PC-9 (cell line): ENCODE measurements around the gene TAS2R1. TPM values are rescaled to one million over a fixed set of nuclear protein-coding genes. Genes with fewer than 3 reads are reported as not detected.

ENCODE experiments used
- BruUV-seq: library from RNA; stranded (reverse); fragments of 400-500 nt; replicated peaks from 2 replicates; lab custom pipeline; 2021; lab: Mats Ljungman, UMichigan
- CTCF ChIA-PET: fragments of 300-600 bp; sonication (Branson Sonifier 250); formaldehyde crosslinking; loops from one replicate; lab custom pipeline; 2022; ENCODE audit warnings: antibody characterized with exemption; lab: Charles Lee
- POLR2A ChIA-PET: fragments of 300-600 bp; sonication (Branson Sonifier 250); formaldehyde crosslinking; loops from one replicate; lab custom pipeline; 2022; ENCODE audit warnings: antibody characterized with exemption; ENCODE audit not compliant: unreplicated experiment; lab: Charles Lee
- DNase-seq, 2 experiments: peaks; one replicate each; pipeline versions ENCODE4 v3.0.0 to v3.0.0-alpha.2; 2015 to 2022; ENCODE audit warnings: mixed read lengths in 1 of 2
- H2AFZ ChIP-seq: fragments of 200-600 bp; sonication (generic); 2 replicates; pipeline ENCODE4 v1.8.1; 2017; ENCODE audit warnings: antibody characterized with exemption
- H3F3A ChIP-seq: fragments of 200-600 bp; sonication (generic); 2 replicates; pipeline ENCODE4 v1.8.1; 2017; ENCODE audit warnings: antibody characterized with exemption, mild to moderate bottlenecking, low read depth; ENCODE audit not compliant: insufficient read depth
- H3K27ac ChIP-seq: fragments of 200-600 bp; sonication (generic); 2 replicates; pipeline ENCODE4 v1.6.1; 2016; ENCODE audit warnings: mixed run types
- H3K27me3 ChIP-seq: fragments of 200-600 bp; sonication (generic); 2 replicates; pipeline ENCODE4 v1.6.1; 2016; ENCODE audit warnings: low read depth, mixed run types; ENCODE audit not compliant: insufficient read depth
- H3K36me3 ChIP-seq: fragments of 200-600 bp; sonication (generic); 2 replicates; pipeline ENCODE4 v1.6.1; 2016; ENCODE audit warnings: low read depth, mixed run types
- H3K4me1 ChIP-seq: fragments of 200-600 bp; sonication (generic); replicated peaks from 2 replicates; pipeline ENCODE4 v1.6.1; 2016; ENCODE audit warnings: mixed run types; ENCODE audit not compliant: insufficient read depth
- H3K4me2 ChIP-seq: fragments of 200-600 bp; sonication (generic); 2 replicates; pipeline ENCODE4 v1.6.1; 2017; ENCODE audit warnings: mixed run types
- H3K4me3 ChIP-seq: fragments of 200-600 bp; sonication (generic); 2 replicates; pipeline ENCODE4 v1.6.1; 2016; ENCODE audit warnings: mixed run types
- H3K79me2 ChIP-seq: fragments of 200-600 bp; sonication (generic); 2 replicates; pipeline ENCODE4 v1.6.1; 2017; ENCODE audit warnings: low read depth, mixed run types
- H3K9me2 ChIP-seq: fragments of 200-600 bp; sonication (generic); 2 replicates; pipeline ENCODE4 v1.8.1; 2017; ENCODE audit warnings: mild to moderate bottlenecking; ENCODE audit not compliant: insufficient read depth
- H3K9me3 ChIP-seq: fragments of 200-600 bp; sonication (generic); 2 replicates; pipeline ENCODE4 v1.8.1; 2016; ENCODE audit warnings: low read depth; ENCODE audit not compliant: insufficient read depth
- H4K20me1 ChIP-seq: fragments of 200-600 bp; sonication (generic); 2 replicates; pipeline ENCODE4 v1.8.1; 2017; ENCODE audit not compliant: insufficient read depth
- EZH2 ChIP-seq: fragments of 200-600 bp; sonication (generic); IDR thresholded peaks from 2 replicates; pipeline ENCODE4 v1.8.0; 2017; ENCODE audit warnings: antibody characterized with exemption, low read depth
- intact Hi-C: fragments of 100-400 bp; cut with micrococcal nuclease; formaldehyde crosslinking; loops from one replicate; pipeline ENCODE4 v1.10.0; 2022; ENCODE audit not compliant: unreplicated experiment
- total RNA-seq: library from RNA; stranded (reverse); gene quantifications from 2 replicates; pipeline ENCODE4 v1.2.3, GENCODE V29; 2021
- TF ChIP-seq, protein P1 (sequence below): fragments of 200-600 bp; sonication (generic); conservative IDR thresholded peaks from 2 replicates; pipeline ENCODE4 v1.6.1; 2017; ENCODE audit warnings: mixed run types, antibody characterized with exemption, mild to moderate bottlenecking, moderate library complexity

The TAS2R1 gene
- total RNA-seq, 1 experiment from 2014 or later, result not detected

DNA sequence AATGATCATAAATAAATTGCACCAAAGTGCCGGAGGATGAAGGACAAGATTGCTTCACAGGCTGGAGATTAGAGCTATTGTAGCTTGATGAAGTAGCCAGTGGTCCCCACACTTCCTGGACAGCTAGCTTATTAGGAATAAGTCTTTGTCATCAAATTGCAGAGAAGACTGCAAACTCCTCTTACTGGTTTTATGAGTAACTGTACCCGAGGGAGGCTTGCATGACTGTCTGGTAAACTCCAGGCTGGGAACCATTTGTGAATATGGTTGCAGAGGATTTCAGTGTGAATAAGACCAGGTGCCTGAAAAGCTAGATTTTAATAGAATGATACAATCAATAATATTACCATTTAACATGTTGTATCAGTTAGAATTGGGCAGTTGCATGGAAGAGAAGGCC lies 47.7 kb downstream of the TAS2R1 start:
- Histone ChIP-seq H3K4me1 (no peaks in the 10 kb centered on the region), H4K20me1 (no peaks in the 10 kb centered on the region), H3K36me3 (no peaks in the 10 kb centered on the region), H3K27ac (no peak overlapping the region), H2AFZ (no peak overlapping the region), H3K4me3 (no peak overlapping the region), H3K9me3 (no peaks in the 10 kb centered on the region), H3F3A (0 out of 2 replicates have a peak, but pooled peaks cover 5% of the 10 kb centered on the region), H3K4me2 (no peak overlapping the region), H3K27me3 (no peaks in the 10 kb centered on the region), H3K9me2 (no peaks in the 10 kb centered on the region), H3K79me2 (no peaks in the 10 kb centered on the region)
- TF ChIP-seq EZH2, result no peak
- TF ChIP-seq, protein P1, sequence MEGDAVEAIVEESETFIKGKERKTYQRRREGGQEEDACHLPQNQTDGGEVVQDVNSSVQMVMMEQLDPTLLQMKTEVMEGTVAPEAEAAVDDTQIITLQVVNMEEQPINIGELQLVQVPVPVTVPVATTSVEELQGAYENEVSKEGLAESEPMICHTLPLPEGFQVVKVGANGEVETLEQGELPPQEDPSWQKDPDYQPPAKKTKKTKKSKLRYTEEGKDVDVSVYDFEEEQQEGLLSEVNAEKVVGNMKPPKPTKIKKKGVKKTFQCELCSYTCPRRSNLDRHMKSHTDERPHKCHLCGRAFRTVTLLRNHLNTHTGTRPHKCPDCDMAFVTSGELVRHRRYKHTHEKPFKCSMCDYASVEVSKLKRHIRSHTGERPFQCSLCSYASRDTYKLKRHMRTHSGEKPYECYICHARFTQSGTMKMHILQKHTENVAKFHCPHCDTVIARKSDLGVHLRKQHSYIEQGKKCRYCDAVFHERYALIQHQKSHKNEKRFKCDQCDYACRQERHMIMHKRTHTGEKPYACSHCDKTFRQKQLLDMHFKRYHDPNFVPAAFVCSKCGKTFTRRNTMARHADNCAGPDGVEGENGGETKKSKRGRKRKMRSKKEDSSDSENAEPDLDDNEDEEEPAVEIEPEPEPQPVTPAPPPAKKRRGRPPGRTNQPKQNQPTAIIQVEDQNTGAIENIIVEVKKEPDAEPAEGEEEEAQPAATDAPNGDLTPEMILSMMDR, result no peak
- POLR2A ChIA-PET, result no interaction called here
- no TSS peak for BruUV-seq
- intact Hi-C loops, result no loop called here
- CTCF ChIA-PET, result no interaction called here
- no peak for DNase-seq

Other genes starting within 250 kb of the TAS2R1 start
- gene SEMA5A, start 84.3 kb downstream of the TAS2R1 start, total RNA-seq, result not detected in 2 replicates